OCI-M1 (cell line): ENCODE measurements around the gene TULP4.
A peak's percentile ranks its signal among the peaks of the same experiment; 100 is the strongest.

Source experiments
- DNase-seq: peaks from one replicate; lab custom pipeline; 2025; lab: John Stamatoyannopoulos, UW

TULP4 gene

DNA sequence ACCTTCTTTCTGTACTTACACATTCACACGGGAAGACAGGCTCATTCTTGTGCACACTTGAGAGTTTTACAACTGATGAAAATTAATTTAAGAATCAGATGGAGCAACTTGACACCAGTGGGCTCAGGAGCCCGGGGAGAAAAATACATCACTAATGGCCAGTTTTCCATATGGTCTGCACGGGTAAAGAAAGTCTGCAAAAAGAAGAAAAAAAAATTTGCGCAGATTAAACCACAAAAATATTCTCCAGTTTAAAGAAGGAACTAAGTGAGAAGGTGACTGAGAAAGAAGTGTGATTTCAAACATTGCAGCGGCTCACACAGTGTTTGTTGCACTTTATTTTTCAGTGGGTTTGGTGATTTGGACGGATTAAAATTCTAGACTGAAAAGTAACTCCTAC is at the start of gene TULP4:
Gene TULP4 (plus strand): TSS at position 301 of the 400 bp plus-strand sequence. CDS start 1,552 bp downstream, outside the sequence.
- DNase-seq = no peak

DNA sequence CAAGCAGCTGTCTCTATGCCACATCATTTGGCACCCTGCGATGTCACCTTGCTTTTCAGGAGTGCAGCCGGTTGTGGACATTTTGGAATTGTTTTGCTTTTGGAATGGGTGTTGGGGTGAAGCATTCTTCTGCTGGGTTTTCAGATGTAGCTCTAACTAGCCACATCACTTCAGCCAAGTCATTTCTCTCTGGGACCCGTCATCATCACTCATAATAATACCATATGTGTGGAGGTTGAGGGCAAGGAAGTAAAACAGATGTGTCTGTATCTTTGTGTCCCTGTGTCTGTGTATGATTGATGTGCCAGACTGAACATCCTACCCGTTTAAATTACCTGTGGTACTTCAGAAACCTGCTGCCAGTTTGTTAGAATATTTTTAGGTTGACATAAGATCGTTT is 49.5 kb upstream of the TULP4 start:
- DNase-seq = no peak

DNA sequence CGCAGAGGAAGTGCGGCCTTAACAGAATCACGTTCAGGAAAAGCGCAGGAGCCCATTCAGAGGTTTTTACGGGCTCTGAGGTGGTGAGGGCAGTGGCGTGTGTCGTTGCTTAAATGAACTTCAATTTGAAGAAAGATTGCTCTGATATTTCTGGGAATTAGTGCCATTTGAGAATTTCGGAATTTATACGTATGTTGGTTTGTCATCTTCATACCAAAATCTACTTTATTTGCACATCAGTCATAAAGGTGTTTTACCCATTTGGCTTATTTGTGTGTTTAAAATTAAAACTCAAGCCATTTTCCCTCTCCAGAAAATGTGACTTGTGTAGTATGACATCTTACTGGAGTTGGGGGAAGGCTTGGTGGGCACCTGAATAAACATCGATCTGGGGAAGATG is 48.1 kb upstream of the TULP4 start:
- no peak for DNase-seq

GRCh38 chr6:158266131-158266530 is 46.1 kb upstream of the TULP4 start:
- DNase-seq = no peak

DNA sequence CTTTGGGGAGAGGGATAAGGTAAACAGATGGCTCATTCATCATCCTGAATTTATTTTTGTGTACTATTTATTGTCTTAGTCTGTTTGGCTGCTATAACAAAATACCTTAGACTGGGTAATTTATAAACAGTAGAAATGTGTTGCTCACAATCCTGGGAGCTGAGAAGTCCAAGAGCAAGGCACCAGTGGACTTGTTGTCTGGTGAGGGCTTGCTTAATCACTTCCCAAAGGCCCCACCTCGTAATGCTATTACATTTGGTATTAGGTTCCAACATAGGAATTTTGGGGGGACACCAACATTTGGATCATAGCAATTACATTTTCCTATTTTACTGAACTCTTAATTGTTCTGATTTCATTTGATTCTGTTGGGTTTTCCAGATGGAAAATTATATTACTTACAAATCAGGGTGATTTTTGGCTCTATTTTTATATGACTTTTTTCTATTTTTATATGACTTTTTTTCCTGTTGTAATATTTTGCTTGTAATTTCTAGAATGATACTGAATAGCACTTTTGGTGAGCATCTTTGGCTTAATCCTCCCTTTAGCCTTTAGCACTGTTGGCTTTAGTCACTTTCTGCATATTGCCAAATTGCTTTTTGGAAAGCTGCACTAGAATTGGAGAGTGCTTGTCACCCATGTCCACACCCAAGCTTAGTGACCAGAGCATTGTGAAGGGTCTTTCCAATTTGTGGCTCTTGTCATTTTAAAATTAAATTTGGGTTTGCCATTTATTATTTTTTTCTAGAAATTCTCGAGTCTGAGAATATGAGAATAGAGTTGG is 43.7 kb upstream of the TULP4 start:
- no peak for DNase-seq

DNA sequence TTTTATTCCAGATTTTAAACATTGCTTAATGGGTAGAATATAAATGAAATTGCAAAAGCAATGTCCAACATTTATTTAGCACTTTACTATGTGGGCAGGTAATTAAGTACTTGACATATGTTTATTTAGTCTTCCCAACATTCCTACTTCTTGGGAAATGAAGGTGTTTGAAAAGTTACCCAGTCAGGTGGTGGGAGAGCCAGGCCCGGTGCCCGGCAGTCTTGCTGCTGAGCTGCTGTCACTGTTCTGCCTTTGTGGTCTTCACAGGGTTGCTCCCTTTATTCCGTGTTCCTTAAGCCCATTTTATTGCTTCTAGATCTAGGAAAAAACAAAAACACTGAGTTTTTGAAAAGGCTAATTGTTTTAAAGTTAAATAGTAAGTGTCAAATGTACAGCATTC is 42.6 kb upstream of the TULP4 start:
- DNase-seq = no peak

DNA sequence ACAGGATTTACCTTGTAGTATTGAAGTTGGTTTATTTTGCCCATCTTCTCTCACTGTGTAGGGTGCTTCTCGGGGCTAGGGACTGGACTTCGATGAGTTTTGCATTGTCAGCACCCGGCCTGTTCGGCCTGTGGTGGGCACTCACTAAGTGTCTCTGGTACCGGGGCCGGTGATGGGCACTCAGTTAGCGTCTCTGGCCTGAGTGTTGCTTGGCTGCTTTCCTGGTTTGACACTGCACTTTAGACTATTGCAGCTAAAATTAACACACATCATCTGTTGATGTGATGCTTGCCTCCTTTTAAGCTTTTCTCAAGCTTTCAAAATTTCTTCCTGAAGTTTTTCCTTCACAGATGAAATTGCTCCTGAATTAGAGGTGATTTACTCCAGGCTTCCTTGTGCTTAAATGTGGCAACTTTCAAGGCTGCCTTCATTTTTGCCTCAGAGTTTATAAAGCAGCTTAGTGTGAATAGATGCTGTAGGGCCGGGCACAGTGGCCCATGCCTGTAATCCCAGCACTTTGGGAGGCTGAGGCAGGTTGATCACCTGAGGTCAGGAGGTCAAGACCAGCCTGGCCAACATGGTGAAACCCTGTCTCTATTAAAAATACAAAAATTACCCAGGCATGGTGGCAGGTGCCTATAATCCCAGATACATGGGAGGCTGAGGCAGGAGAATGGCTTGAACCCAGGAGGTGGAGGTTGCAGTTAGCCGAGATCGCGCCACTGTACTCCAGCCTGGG is 41.7 kb upstream of the TULP4 start:
- DNase-seq = no peak

DNA sequence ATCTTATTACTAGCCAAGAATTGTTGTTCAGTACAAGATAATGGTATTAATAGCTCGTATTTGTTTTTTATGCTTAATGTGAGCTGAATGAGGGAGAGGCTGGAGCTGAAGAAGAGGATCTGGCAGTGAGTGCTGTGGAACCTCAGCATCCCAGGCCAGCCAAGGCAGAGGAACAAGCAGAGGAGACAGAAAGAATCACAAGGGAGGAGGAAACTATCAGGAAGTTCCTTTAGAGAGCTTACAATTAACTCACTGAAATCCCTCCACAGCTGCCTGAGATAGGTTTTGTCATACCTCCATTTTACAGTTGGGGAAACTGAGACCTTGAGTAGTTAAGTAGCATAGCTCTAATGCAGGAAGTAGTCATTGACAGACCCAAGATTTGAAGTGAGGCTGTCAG is 39.9 kb upstream of the TULP4 start:
- DNase-seq = no peak

DNA sequence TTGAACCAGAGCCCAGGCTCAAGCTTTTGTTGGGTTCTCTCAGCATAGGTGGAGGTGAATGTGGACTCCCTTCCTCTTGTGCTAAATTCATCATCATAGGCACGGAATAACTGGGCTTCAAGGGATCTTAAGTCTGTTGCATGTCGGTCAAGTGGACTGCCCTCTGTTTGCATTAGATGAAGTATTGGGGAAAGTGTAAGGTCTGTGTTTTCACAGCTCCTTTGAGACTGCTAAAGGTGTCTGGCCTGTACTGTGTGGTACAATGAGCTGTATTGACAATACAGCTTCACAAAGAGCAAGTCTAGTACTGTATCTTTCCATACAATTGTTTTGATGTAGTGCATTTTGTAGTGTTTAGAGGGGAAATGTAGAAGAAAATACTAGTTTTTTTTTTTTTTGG is 34.3 kb upstream of the TULP4 start:
- DNase-seq = no peak

- DNase-seq = no peak
These were observed 32.6 kb upstream of the TULP4 start for GRCh38 chr6:158279615-158280014.

GRCh38 chr6:158283304-158283980 is 28.8 kb upstream of the TULP4 start:
- peak; percentile 32 for DNase-seq

GRCh38 chr6:158284007-158284875 is 28.0 kb upstream of the TULP4 start:
- no peak for DNase-seq

DNA sequence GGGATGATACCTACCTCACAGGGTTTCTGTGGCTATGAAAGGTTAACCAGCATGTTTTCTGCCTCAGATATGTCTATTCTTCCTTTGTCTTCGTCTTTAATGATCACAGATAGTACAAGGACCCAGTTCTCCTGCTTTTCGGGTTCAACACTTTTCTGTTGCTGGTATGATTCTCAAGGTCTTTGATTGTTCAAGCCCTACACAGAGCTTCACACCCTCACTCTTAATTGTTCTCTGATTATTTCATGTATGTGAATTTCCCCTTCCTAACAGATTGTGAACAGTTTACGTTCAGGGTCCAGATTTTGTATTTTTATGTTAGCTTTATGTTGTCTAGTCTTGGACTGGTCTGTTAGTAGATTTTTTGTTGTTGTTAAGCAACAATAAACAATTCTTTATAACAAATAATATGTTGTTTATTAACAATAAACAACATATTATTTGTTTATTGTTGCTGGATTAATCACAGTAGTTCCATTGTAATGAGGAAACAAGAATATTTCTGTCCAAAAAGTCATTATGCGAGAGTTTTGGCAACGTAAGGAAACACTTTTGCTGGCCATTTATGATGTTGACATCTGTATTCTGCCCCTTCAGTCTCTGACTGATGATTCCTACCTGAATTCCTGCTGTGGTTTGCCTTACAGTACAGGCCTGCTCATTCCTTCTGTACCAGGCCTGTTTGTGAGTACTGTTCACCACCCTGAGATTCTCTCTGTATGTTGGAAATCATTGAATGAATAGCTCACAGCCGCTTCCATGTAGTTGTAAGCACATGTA is 27.2 kb upstream of the TULP4 start:
- DNase-seq = no peak

DNA sequence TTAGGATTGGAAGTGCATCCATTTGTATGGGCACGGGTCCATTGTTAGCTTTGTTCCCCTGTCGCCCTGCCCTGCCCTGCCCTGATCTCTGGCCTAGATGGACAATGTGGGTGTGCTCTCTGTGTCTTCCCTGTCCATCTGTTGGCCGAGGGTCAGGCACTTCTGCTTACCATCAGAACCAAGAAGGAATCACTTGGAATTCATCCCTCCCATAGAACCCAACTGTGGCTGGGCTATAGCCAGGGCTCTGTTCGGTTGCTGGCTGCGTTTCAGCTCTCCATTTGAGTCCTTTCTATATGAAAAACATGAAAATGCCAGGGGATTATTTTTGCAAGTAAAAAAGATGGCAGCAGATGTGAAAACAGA is 26.6 kb upstream of the TULP4 start:
- DNase-seq = no peak

DNA sequence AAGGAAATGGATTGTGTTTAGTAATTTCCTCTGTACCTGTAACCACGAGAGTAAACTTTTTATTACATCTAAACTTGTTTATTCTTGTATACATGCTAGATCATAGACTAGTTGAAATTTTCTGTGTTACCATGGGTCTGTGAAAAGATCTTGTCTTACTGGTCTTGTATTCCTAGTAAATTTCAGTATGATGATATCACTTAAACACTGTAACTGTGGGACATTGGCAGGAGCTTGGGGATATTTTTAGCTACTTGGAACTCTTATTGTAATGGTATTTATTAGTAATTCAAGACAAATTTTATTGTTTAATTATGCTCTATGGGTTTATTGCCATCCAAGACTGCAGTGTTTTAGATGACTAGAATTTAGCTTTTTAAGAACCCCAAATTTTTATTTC is 25.9 kb upstream of the TULP4 start:
- no peak for DNase-seq

DNA sequence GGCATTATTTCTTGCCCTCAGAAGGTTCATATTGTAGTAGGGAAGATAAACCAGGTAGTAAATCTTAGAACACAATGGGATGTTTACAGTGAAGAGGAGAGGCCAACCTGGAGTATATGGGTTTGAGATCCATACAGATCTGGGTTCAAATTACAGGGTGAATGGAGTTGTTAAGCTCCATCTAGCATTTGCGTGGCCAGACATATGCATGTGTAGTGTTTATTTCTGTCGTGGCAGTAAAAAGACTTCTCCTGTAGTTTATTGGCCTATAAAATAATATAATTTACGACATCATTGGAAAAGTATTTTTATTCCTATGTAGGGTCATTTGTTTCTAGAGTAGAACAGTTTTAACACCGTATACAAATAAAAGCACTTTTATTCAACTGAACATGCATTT is 25.2 kb upstream of the TULP4 start:
- DNase-seq = no peak

DNA sequence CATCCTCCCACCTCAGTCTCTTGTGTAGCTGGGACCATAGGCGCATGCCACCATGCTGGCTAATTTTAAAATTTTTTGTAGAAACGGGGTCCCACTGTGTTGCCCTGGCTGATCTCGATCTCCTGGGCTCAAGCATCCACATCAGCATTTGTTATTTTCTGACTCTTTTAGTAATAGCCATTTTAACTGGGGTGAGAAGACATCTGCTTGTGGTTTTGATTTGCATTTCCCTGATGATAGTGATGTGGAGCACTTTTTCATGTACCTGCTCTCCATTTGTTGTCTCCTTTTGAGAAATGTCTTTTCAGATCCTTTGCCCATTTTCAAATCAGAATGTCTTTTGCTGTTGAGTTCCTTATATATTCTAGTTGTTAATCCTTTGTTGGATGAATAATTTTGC is 22.2 kb upstream of the TULP4 start:
- DNase-seq = no peak

DNA sequence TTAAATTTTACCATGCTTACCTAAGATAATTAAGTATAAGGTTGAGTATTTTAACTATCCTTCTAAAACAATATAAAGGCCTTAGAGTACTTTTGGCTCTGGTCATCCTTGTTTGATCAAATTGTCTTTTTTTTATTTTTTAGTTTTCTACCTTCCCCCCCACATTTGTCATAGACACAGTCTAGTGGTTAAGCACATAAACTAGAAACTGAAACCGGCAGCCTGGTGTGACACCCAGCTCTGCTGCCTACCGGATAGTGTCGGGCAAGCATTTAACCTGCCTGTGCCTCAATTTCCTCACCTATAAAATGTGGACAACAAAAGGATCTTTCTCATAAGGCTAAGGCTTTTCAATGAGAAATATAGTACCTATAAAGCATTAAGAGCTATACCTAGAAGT is 21.6 kb upstream of the TULP4 start:
- peak; percentile 47 for DNase-seq

GRCh38 chr6:158292016-158292415 is 20.2 kb upstream of the TULP4 start:
- no peak for DNase-seq

DNA sequence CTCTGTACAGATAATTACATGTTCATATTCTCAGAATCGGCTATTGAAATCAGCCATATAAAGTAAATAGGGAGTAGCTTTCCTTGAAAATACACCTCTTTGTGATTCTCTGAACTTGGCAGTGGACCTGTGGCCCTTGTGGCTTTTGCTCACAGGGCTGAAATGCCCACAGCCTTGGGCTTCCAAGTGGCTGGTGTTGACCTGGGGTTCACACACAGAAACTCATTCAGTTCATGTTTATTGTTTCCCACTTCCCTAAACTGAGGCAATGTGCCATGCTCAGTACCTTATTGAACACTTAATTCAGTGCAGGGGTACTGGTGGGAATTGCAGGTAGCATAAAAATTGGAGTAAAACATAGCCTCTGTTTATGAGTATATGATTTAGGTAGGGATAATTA is 19.1 kb upstream of the TULP4 start:
- no peak for DNase-seq
